Heart right ventricle (tissue), 16 donors: Measurements from ENCODE around the gene DYRK1A. TPM values are rescaled to one million over a fixed set of nuclear protein-coding genes. Genes with fewer than 3 reads are reported as not detected.

Experiments
- ATAC-seq, 8 donors: fragments of 200-7000 bp; cut with Tn5 transposase; one replicate each; pipeline ENCODE4 v1.9.1; 2020; ENCODE audit warnings: mild to moderate bottlenecking in 8 of 8, moderate library complexity in 8 of 8, moderate number of reproducible peaks in 1 of 8
- DNase-seq, 2 donors: peaks; one replicate each; pipeline ENCODE4 v3.0.0-alpha.2; 2020
- H3K27ac ChIP-seq, 10 donors: fragments of 200-600 bp; sonication (generic) in 2 of 10; one replicate each; pipeline versions ENCODE4 v1.5.0 to v1.8.0; 2020 to 2022; ENCODE audit warnings: mild to moderate bottlenecking in 3 of 10
- H3K27me3 ChIP-seq, 7 donors: fragments of 200-600 bp; one replicate each; pipeline ENCODE4 v1.8.0; 2021 to 2022; ENCODE audit warnings: mild to moderate bottlenecking in 2 of 7
- H3K36me3 ChIP-seq, 9 donors: fragments of 200-600 bp; sonication (generic) in 1 of 9; one replicate each; pipeline versions ENCODE4 v1.5.0 to v1.8.0; 2020 to 2022; ENCODE audit warnings: mild to moderate bottlenecking in 2 of 9
- H3K4me1 ChIP-seq, 9 donors: fragments of 200-600 bp; sonication (generic) in 1 of 9; one replicate each; pipeline versions ENCODE4 v1.5.0 to v1.8.0; 2020 to 2022; ENCODE audit warnings: mild to moderate bottlenecking in 4 of 9
- H3K4me3 ChIP-seq, 10 donors: fragments of 200-600 bp; sonication (generic) in 2 of 10; one replicate each; pipeline versions ENCODE4 v1.5.0 to v1.8.0; 2020 to 2022; ENCODE audit warnings: mild to moderate bottlenecking in 7 of 10, moderate library complexity in 2 of 10
- H3K9me3 ChIP-seq, 11 donors: fragments of 200-600 bp in 10 of 11; sonication (generic) in 2 of 11; one replicate each; pipeline versions ENCODE4 v1.5.0 to v1.8.0; 2013 to 2022; ENCODE audit warnings: mild to moderate bottlenecking in 2 of 11, control low read depth in 1 of 11, moderate library complexity in 1 of 11
- WGBS, 2 donors: extraction: QIAGEN DNeasy Blood & Tissue Kit; methylation state at CpG; one replicate each; pipeline ENCODE4 v1.1.7; 2013; ENCODE audit warnings: inconsistent platforms in 1 of 2; 5-methylcytosine and 5-hydroxymethylcytosine counted together
- intact Hi-C, 10 donors: fragments of 100-400 bp; cut with DNase I; formaldehyde crosslinking; loops; one replicate each; pipeline versions ENCODE4 v1.11.1 to v1.14.2; 2022
- polyA plus RNA-seq, 2 donors: library from polyadenylated mRNA; stranded (reverse); fragments of 200-250 nt; gene quantifications; one replicate each; pipeline ENCODE4 v1.2.3, GENCODE V29; 2013
- total RNA-seq, 10 donors: library from RNA; stranded (reverse); fragmentation: NEBNext Ultra II Directional in 3 of 10; extraction: Animal tissue kit (Norgen Biotek cat#: 25700) in 3 of 10; gene quantifications; one replicate each; pipeline versions ENCODE4 v1.2.1 to v1.2.4, GENCODE V29; 2021 to 2023
- TF ChIP-seq, protein P1 (sequence below), 9 donors: fragments of 200-600 bp; sonication (generic) in 2 of 9; IDR thresholded peaks; one replicate each; pipeline versions ENCODE4 v1.5.0 to v1.8.0; 2021 to 2022; ENCODE audit warnings: antibody characterized with exemption in 9 of 9, mild to moderate bottlenecking in 5 of 9, moderate library complexity in 1 of 9
- donor health status: Arrhythmogenic right ventricular cardiomyopathy.
- donor health status: ischemic (EF 13 %, LVEDD 7.1; RV severe dilation, severe dysfunction).
- donor health status: healthy with polysubstance abuse.
- donor health status: DM: no; HTN: yes; CAD: no.
- donor health status: DM: no; HTN: no; CAD: no.
- donor health status: ischemic (EF 25% LVEDD 6.9; RV normal size, moderate dysfunction).
- donor health status: ischemic (EF 25% LVEDD 5.7; RV mildly dilated, moderate dysfunction).
- donor health status: healthy.
- donor health status: DM: yes; HTN: yes; CAD: no.
- donor health status: Ischemic cardiomyopathy.
- donor health status: ischemic (EF 35%, LVEDD 5.7; RV mildly dilated, moderate dysfunction).
- donor health status: nonischemic (EF 11% LVEDD 7.7; RV severe dilation, severe dysfunction).
- donor health status: DM: yes; HTN: yes; CAD: no.
- donor health status: PGD.
- donor health status: ischemic (EF 29% LVEDD 5.4; RV normal size, mild dysfunction).
- donor health status: nonischemic (EF 23%, LVEDD 6.1; RV moderate dilation, normal function).

The DYRK1A gene
- total and polyA plus RNA-seq, 12 donors: 24.7 to 94.2 (median 73.2) TPM

- peak overlapping the region in 3 of 10 donors; percentile 20 to 53 (median 52) for H3K27ac ChIP-seq
- TF ChIP-seq, protein P1, sequence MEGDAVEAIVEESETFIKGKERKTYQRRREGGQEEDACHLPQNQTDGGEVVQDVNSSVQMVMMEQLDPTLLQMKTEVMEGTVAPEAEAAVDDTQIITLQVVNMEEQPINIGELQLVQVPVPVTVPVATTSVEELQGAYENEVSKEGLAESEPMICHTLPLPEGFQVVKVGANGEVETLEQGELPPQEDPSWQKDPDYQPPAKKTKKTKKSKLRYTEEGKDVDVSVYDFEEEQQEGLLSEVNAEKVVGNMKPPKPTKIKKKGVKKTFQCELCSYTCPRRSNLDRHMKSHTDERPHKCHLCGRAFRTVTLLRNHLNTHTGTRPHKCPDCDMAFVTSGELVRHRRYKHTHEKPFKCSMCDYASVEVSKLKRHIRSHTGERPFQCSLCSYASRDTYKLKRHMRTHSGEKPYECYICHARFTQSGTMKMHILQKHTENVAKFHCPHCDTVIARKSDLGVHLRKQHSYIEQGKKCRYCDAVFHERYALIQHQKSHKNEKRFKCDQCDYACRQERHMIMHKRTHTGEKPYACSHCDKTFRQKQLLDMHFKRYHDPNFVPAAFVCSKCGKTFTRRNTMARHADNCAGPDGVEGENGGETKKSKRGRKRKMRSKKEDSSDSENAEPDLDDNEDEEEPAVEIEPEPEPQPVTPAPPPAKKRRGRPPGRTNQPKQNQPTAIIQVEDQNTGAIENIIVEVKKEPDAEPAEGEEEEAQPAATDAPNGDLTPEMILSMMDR (IDR thresholded peaks at IDR 0.05): no peak
- H3K4me1 ChIP-seq: peaks cover 0 to 14% (median 9%) of the 10 kb centered on the region in 9 donors
- intact Hi-C loops: no loop called here
- 72 to 75% methylated on average over 4 of the region's 4 CpGs for WGBS, 2 donors
- ATAC-seq (no peak), DNase-seq (no peak)
- H3K9me3 ChIP-seq: no peaks in the 10 kb centered on the region
- no peaks in the 10 kb centered on the region for H3K36me3 ChIP-seq
- H3K4me3 ChIP-seq: no peak overlapping the region
- H3K27me3 ChIP-seq: no peaks in the 10 kb centered on the region
These were observed 8.9 kb upstream of the DYRK1A start for GRCh38 chr21:37357691-37358090.

GRCh38 chr21:37358397-37358796, 8.2 kb upstream of the DYRK1A start:
- Histone ChIP-seq H3K9me3 (no peaks in the 10 kb centered on the region), H3K27ac (peak overlapping the region in 4 of 10 donors; percentile 11 to 53 (median 36)), H3K4me1 (peaks cover 0 to 14% (median 9%) of the 10 kb centered on the region in 9 donors), H3K27me3 (no peaks in the 10 kb centered on the region), H3K4me3 (no peak overlapping the region), H3K36me3 (no peaks in the 10 kb centered on the region)
- 40 to 47% methylated on average over 7 of the region's 7 CpGs for WGBS, 2 donors
- ATAC-seq (peak; percentile 26 to 80 (median 64)), DNase-seq (no peak)
- TF ChIP-seq, protein P1 (IDR thresholded peaks at IDR 0.05): no peak
- intact Hi-C loops: no loop called here

GRCh38 chr21:37363936-37364335, 2.6 kb upstream of the DYRK1A start:
- peaks cover 0 to 21% (median 16%) of the 10 kb centered on the region in 9 donors for H3K4me1 ChIP-seq
- intact Hi-C loops: loop anchor here in 7 of 10 donors (2.0 to 10.0 kb wide), 6 partner anchors 95 to 201 kb away; partner anchors contain the start of gene VPS26C (in 2 of the 7)
- H3K36me3 ChIP-seq: no peaks in the 10 kb centered on the region
- no peaks in the 10 kb centered on the region for H3K9me3 ChIP-seq
- H3K4me3 ChIP-seq: no peak overlapping the region
- no peak for ATAC-seq
- no peaks in the 10 kb centered on the region for H3K27me3 ChIP-seq
- H3K27ac ChIP-seq: peak overlapping the region in 2 of 10 donors; percentile 99 to 100
- TF ChIP-seq, protein P1 (IDR thresholded peaks at IDR 0.05): no peak
- 95 to 97% methylated on average over 1 of the region's 1 CpG for WGBS, 2 donors
- DNase-seq: no peak

GRCh38 chr21:37364722-37365121, 1.9 kb upstream of the DYRK1A start:
- H3K4me1 ChIP-seq: peaks cover 0 to 27% (median 24%) of the 10 kb centered on the region in 9 donors
- no peaks in the 10 kb centered on the region for H3K9me3 ChIP-seq
- TF ChIP-seq, protein P1 (IDR thresholded peaks at IDR 0.05): no peak
- no peaks in the 10 kb centered on the region for H3K27me3 ChIP-seq
- no peaks in the 10 kb centered on the region for H3K36me3 ChIP-seq
- peak overlapping the region in 7 of 10 donors; percentile 68 to 98 (median 79) for H3K4me3 ChIP-seq
- DNase-seq (no peak), ATAC-seq (no peak)
- WGBS, 2 donors: 58 to 60% methylated on average over 7 of the region's 7 CpGs
- intact Hi-C loops: loop anchor here in 8 of 10 donors (1.0 to 10.0 kb wide), 16 partner anchors 25 to 203 kb away; partner anchors contain the start of gene VPS26C (in 3 of the 8)
- peak overlapping the region; percentile 98 to 100 (median 100) for H3K27ac ChIP-seq
